Naive thymus-derived CD8-positive, alpha-beta T cell (primary cell): ENCODE measurements around the gene CRYL1. TPM values are rescaled to one million over a fixed set of nuclear protein-coding genes. Genes with fewer than 3 reads are reported as not detected.

Source experiments
- ATAC-seq, 2 donors: fragments of 150-1000 bp; cut with Tn5 transposase in 1 of 2; sonication (Bioruptor Pico), chemical (Tn5 transposase) in 1 of 2; 1 replicate in 1 of 2; 2 replicates in 1 of 2; pipeline ENCODE4 v1.10.0; 2021; ENCODE audit warnings: mild to moderate bottlenecking in 2 of 2, moderate library complexity in 2 of 2
- POLR2A ChIA-PET: fragments of 350-600 bp; sonication (Branson Sonifier 250); formaldehyde crosslinking; loops from one replicate; lab custom pipeline; 2021; ENCODE audit warnings: antibody characterized with exemption; lab: Charles Lee
- DNase-seq, 10 donors: peaks; one replicate each; pipeline versions ENCODE4 v3.0.0 to v3.0.0-alpha.2; 2020 to 2022
- H3K27ac Mint-ChIP-seq, 10 donors: one replicate each; pipeline ENCODE4 v1.8.0; 2020 to 2022; ENCODE audit warnings: mild to moderate bottlenecking in 10 of 10, mixed read lengths in 10 of 10, moderate library complexity in 4 of 10, inconsistent platforms in 1 of 10
- H3K27me3 Mint-ChIP-seq, 5 donors: one replicate each; pipeline ENCODE4 v1.8.0; 2021 to 2022; ENCODE audit warnings: mixed read lengths in 5 of 5
- H3K36me3 Mint-ChIP-seq, 3 donors: one replicate each; pipeline ENCODE4 v1.8.0; 2020 to 2022; ENCODE audit warnings: mixed read lengths in 3 of 3, mild to moderate bottlenecking in 2 of 3, inconsistent platforms in 1 of 3
- H3K4me1 Mint-ChIP-seq, 4 donors: one replicate each; pipeline ENCODE4 v1.8.0; 2021 to 2022; ENCODE audit warnings: mixed read lengths in 4 of 4
- H3K4me3 Mint-ChIP-seq, 10 donors: one replicate each; pipeline ENCODE4 v1.8.0; 2020 to 2022; ENCODE audit warnings: mild to moderate bottlenecking in 10 of 10, mixed read lengths in 10 of 10, moderate library complexity in 6 of 10, inconsistent platforms in 1 of 10
- H3K9me3 Mint-ChIP-seq, 9 donors: one replicate each; pipeline ENCODE4 v1.8.0; 2020 to 2022; ENCODE audit warnings: mixed read lengths in 9 of 9, mild to moderate bottlenecking in 3 of 9, inconsistent platforms in 1 of 9, moderate library complexity in 1 of 9
- polyA plus RNA-seq, 3 donors: library from polyadenylated mRNA; unstranded; fragments of 300-500 nt; fragmentation: Illumina TruSeq; gene quantifications; one replicate each; pipeline ENCODE4 v1.2.3, GENCODE V29; 2021
- total RNA-seq, 8 experiments: library from RNA in 2 of 8; stranded (reverse) in 2 of 8; gene quantifications; one replicate each; pipeline ENCODE4 v1.2.3 and lab custom pipeline; 2021 to 2026

The CRYL1 gene
- total and polyA plus RNA-seq, 5 experiments from 2014 or later: 13.5 to 38.3 (median 27.8) TPM

GRCh38 chr13:20366056-20366455 lies 159.6 kb downstream of the CRYL1 start:
- H3K27ac Mint-ChIP-seq: peak overlapping the region in 1 of 10 donors; percentile 32
- H3K27me3 Mint-ChIP-seq: peaks cover 0 to 5% (median 0%) of the 10 kb centered on the region in 5 donors
- POLR2A ChIA-PET: no interaction called here
- no peak for DNase-seq
- H3K4me3 Mint-ChIP-seq: no peak overlapping the region
- ATAC-seq: no peak
- no peaks in the 10 kb centered on the region for H3K36me3 Mint-ChIP-seq
- H3K9me3 Mint-ChIP-seq: no peaks in the 10 kb centered on the region
- peaks cover 0 to 3% (median 0%) of the 10 kb centered on the region in 4 donors for H3K4me1 Mint-ChIP-seq

GRCh38 chr13:20363603-20364002 lies 162.1 kb downstream of the CRYL1 start:
- no peaks in the 10 kb centered on the region for H3K9me3 Mint-ChIP-seq
- H3K4me1 Mint-ChIP-seq: peaks cover 0 to 3% (median 0%) of the 10 kb centered on the region in 4 donors
- H3K27me3 Mint-ChIP-seq: peaks cover 0 to 5% (median 0%) of the 10 kb centered on the region in 5 donors
- POLR2A ChIA-PET: no interaction called here
- H3K36me3 Mint-ChIP-seq: no peaks in the 10 kb centered on the region
- H3K27ac Mint-ChIP-seq: no peak overlapping the region
- H3K4me3 Mint-ChIP-seq: no peak overlapping the region
- no peak for DNase-seq
- no peak for ATAC-seq

GRCh38 chr13:20363172-20363571 lies 162.5 kb downstream of the CRYL1 start:
- Mint-ChIP-seq H3K36me3 (no peaks in the 10 kb centered on the region), H3K9me3 (no peaks in the 10 kb centered on the region), H3K27ac (no peak overlapping the region), H3K4me1 (peaks cover 0 to 3% (median 0%) of the 10 kb centered on the region in 4 donors), H3K4me3 (no peak overlapping the region), H3K27me3 (peaks cover 0 to 5% (median 0%) of the 10 kb centered on the region in 5 donors)
- POLR2A ChIA-PET: no interaction called here
- ATAC-seq (no peak), DNase-seq (no peak)

GRCh38 chr13:20362484-20363041 lies 163.1 kb downstream of the CRYL1 start:
- Mint-ChIP-seq H3K36me3 (no peaks in the 10 kb centered on the region), H3K27me3 (peaks cover 0 to 5% (median 0%) of the 10 kb centered on the region in 5 donors), H3K4me1 (peaks cover 0 to 5% (median 0%) of the 10 kb centered on the region in 4 donors), H3K9me3 (no peaks in the 10 kb centered on the region), H3K4me3 (no peak overlapping the region), H3K27ac (peak overlapping the region in 1 of 10 donors; percentile 27)
- DNase-seq (no peak), ATAC-seq (no peak)
- POLR2A ChIA-PET: no interaction called here

GRCh38 chr13:20360835-20361412 lies 164.7 kb downstream of the CRYL1 start:
- Mint-ChIP-seq H3K27ac (peak overlapping the region in 3 of 10 donors; percentile 50 to 53 (median 52)), H3K4me3 (no peak overlapping the region), H3K27me3 (peaks cover 0 to 5% (median 0%) of the 10 kb centered on the region in 5 donors), H3K4me1 (peaks cover 0 to 5% (median 0%) of the 10 kb centered on the region in 4 donors), H3K36me3 (no peaks in the 10 kb centered on the region), H3K9me3 (no peaks in the 10 kb centered on the region)
- DNase-seq (no peak), ATAC-seq (no peak)
- POLR2A ChIA-PET: no interaction called here

GRCh38 chr13:20360041-20360491 lies 165.6 kb downstream of the CRYL1 start:
- POLR2A ChIA-PET: no interaction called here
- peaks cover 0 to 5% (median 0%) of the 10 kb centered on the region in 4 donors for H3K4me1 Mint-ChIP-seq
- ATAC-seq (no peak), DNase-seq (no peak)
- no peak overlapping the region for H3K4me3 Mint-ChIP-seq
- peaks cover 0 to 5% (median 0%) of the 10 kb centered on the region in 5 donors for H3K27me3 Mint-ChIP-seq
- no peak overlapping the region for H3K27ac Mint-ChIP-seq
- no peaks in the 10 kb centered on the region for H3K9me3 Mint-ChIP-seq
- no peaks in the 10 kb centered on the region for H3K36me3 Mint-ChIP-seq

GRCh38 chr13:20359335-20359734 lies 166.3 kb downstream of the CRYL1 start:
- H3K4me1 Mint-ChIP-seq: peaks cover 0 to 2% (median under 1%) of the 10 kb centered on the region in 4 donors
- H3K36me3 Mint-ChIP-seq: no peaks in the 10 kb centered on the region
- peak overlapping the region in 1 of 10 donors; percentile 72 for H3K27ac Mint-ChIP-seq
- DNase-seq (no peak), ATAC-seq (no peak)
- H3K9me3 Mint-ChIP-seq: no peaks in the 10 kb centered on the region
- POLR2A ChIA-PET: no interaction called here
- H3K27me3 Mint-ChIP-seq: peaks cover 0 to 1% (median 0%) of the 10 kb centered on the region in 5 donors
- no peak overlapping the region for H3K4me3 Mint-ChIP-seq

GRCh38 chr13:20358022-20358421 lies 167.6 kb downstream of the CRYL1 start:
- Mint-ChIP-seq H3K27me3 (peaks cover 0 to 1% (median 0%) of the 10 kb centered on the region in 5 donors), H3K27ac (no peak overlapping the region), H3K36me3 (no peaks in the 10 kb centered on the region), H3K4me3 (no peak overlapping the region), H3K9me3 (no peaks in the 10 kb centered on the region), H3K4me1 (peaks cover 0 to 6% (median under 1%) of the 10 kb centered on the region in 4 donors)
- DNase-seq (no peak), ATAC-seq (no peak)
- POLR2A ChIA-PET: interaction anchor here (0.6 kb wide), 1 partner anchor 19 kb away, joined by 5 read pairs; no protein-coding TSS in a partner anchor

- no peaks in the 10 kb centered on the region for H3K36me3 Mint-ChIP-seq
- ATAC-seq (no peak), DNase-seq (no peak)
- no peak overlapping the region for H3K27ac Mint-ChIP-seq
- no peaks in the 10 kb centered on the region for H3K9me3 Mint-ChIP-seq
- peaks cover 0 to 6% (median 2%) of the 10 kb centered on the region in 4 donors for H3K4me1 Mint-ChIP-seq
- no peaks in the 10 kb centered on the region for H3K27me3 Mint-ChIP-seq
- POLR2A ChIA-PET: no interaction called here
- H3K4me3 Mint-ChIP-seq: no peak overlapping the region
Measured at GRCh38 chr13:20356444-20356843, 169.2 kb downstream of the CRYL1 start.

- peaks cover 0 to 6% (median 3%) of the 10 kb centered on the region in 4 donors for H3K4me1 Mint-ChIP-seq
- DNase-seq (no peak), ATAC-seq (no peak)
- POLR2A ChIA-PET: no interaction called here
- H3K27ac Mint-ChIP-seq: peak overlapping the region in 1 of 10 donors; percentile 23
- H3K4me3 Mint-ChIP-seq: no peak overlapping the region
- no peaks in the 10 kb centered on the region for H3K36me3 Mint-ChIP-seq
- H3K27me3 Mint-ChIP-seq: no peaks in the 10 kb centered on the region
- H3K9me3 Mint-ChIP-seq: no peaks in the 10 kb centered on the region
Measured at GRCh38 chr13:20354722-20355121, 170.9 kb downstream of the CRYL1 start.

GRCh38 chr13:20353973-20354372 lies 171.7 kb downstream of the CRYL1 start:
- POLR2A ChIA-PET: no interaction called here
- H3K9me3 Mint-ChIP-seq: no peaks in the 10 kb centered on the region
- no peak overlapping the region for H3K27ac Mint-ChIP-seq
- ATAC-seq: no peak
- H3K27me3 Mint-ChIP-seq: no peaks in the 10 kb centered on the region
- DNase-seq: no peak
- no peaks in the 10 kb centered on the region for H3K36me3 Mint-ChIP-seq
- H3K4me3 Mint-ChIP-seq: no peak overlapping the region
- peaks cover 0 to 6% (median 3%) of the 10 kb centered on the region in 4 donors for H3K4me1 Mint-ChIP-seq
